ENCODE measurements around the gene PYGB. TPM values are rescaled to one million over a fixed set of nuclear protein-coding genes. Genes with fewer than 3 reads are reported as not detected.

Gene PYGB
- total RNA-seq, 2 donors from 2014 or later = 231 to 261 TPM

GRCh38 chr20:25223765-25224720 lies 23.8 kb upstream of the PYGB start:
- Histone ChIP-seq H3K27me3 (replicated peaks; ENCODE audit: insufficient read depth) (no peaks in the 10 kb centered on the region), H3K4me3 (no peak overlapping the region), H3K9me3 (no peaks in the 10 kb centered on the region), H3K36me3 (no peaks in the 10 kb centered on the region), H3K4me1 (replicated peaks) (peaks cover 39% of the 10 kb centered on the region), H3K27ac (no peak overlapping the region)
- no peak for TF ChIP-seq POLR2AphosphoS5 (IDR thresholded peaks at IDR 0.05)
- TF ChIP-seq, protein P1, sequence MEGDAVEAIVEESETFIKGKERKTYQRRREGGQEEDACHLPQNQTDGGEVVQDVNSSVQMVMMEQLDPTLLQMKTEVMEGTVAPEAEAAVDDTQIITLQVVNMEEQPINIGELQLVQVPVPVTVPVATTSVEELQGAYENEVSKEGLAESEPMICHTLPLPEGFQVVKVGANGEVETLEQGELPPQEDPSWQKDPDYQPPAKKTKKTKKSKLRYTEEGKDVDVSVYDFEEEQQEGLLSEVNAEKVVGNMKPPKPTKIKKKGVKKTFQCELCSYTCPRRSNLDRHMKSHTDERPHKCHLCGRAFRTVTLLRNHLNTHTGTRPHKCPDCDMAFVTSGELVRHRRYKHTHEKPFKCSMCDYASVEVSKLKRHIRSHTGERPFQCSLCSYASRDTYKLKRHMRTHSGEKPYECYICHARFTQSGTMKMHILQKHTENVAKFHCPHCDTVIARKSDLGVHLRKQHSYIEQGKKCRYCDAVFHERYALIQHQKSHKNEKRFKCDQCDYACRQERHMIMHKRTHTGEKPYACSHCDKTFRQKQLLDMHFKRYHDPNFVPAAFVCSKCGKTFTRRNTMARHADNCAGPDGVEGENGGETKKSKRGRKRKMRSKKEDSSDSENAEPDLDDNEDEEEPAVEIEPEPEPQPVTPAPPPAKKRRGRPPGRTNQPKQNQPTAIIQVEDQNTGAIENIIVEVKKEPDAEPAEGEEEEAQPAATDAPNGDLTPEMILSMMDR (IDR thresholded peaks at IDR 0.05) = no peak
- TF ChIP-seq POLR2A (IDR thresholded peaks at IDR 0.05) = no peak
- DNase-seq (ENCODE audit: low spot score) = no peak
- intact Hi-C loops (cut with DNase I) = no loop called here
- 91% methylated on average over 24 of the region's 24 CpGs for WGBS

- no peak for TF ChIP-seq POLR2AphosphoS5 (IDR thresholded peaks at IDR 0.05)
- no peak for TF ChIP-seq POLR2A (IDR thresholded peaks at IDR 0.05)
- TF ChIP-seq, protein P1 (IDR thresholded peaks at IDR 0.05) = no peak
- H3K27me3 ChIP-seq (replicated peaks; ENCODE audit: insufficient read depth) = no peaks in the 10 kb centered on the region
- intact Hi-C loops (cut with DNase I) = no loop called here
- H3K4me1 ChIP-seq (replicated peaks) = peaks cover 37% of the 10 kb centered on the region
- 97% methylated on average over 15 of the region's 16 CpGs for WGBS
- H3K9me3 ChIP-seq = no peaks in the 10 kb centered on the region
- no peak for DNase-seq (ENCODE audit: low spot score)
- no peak overlapping the region for H3K4me3 ChIP-seq
- peak overlapping the region in 1 of 2 donors; percentile 79 for H3K27ac ChIP-seq
- no peaks in the 10 kb centered on the region for H3K36me3 ChIP-seq
Observed at GRCh38 chr20:25224941-25225340, 22.9 kb upstream of the PYGB start.

GRCh38 chr20:25225642-25226432 lies 22.0 kb upstream of the PYGB start:
- Histone ChIP-seq H3K9me3 (no peaks in the 10 kb centered on the region), H3K4me1 (replicated peaks) (peaks cover 28% of the 10 kb centered on the region), H3K27ac (peak overlapping the region; percentile 66 to 79), H3K4me3 (no peak overlapping the region), H3K36me3 (no peaks in the 10 kb centered on the region), H3K27me3 (replicated peaks; ENCODE audit: insufficient read depth) (no peaks in the 10 kb centered on the region)
- no peak for DNase-seq (ENCODE audit: low spot score)
- no peak for TF ChIP-seq POLR2A (IDR thresholded peaks at IDR 0.05)
- TF ChIP-seq POLR2AphosphoS5 (IDR thresholded peaks at IDR 0.05) = no peak
- 80% methylated on average over 11 of the region's 16 CpGs for WGBS
- intact Hi-C loops (cut with DNase I) = no loop called here

DNA sequence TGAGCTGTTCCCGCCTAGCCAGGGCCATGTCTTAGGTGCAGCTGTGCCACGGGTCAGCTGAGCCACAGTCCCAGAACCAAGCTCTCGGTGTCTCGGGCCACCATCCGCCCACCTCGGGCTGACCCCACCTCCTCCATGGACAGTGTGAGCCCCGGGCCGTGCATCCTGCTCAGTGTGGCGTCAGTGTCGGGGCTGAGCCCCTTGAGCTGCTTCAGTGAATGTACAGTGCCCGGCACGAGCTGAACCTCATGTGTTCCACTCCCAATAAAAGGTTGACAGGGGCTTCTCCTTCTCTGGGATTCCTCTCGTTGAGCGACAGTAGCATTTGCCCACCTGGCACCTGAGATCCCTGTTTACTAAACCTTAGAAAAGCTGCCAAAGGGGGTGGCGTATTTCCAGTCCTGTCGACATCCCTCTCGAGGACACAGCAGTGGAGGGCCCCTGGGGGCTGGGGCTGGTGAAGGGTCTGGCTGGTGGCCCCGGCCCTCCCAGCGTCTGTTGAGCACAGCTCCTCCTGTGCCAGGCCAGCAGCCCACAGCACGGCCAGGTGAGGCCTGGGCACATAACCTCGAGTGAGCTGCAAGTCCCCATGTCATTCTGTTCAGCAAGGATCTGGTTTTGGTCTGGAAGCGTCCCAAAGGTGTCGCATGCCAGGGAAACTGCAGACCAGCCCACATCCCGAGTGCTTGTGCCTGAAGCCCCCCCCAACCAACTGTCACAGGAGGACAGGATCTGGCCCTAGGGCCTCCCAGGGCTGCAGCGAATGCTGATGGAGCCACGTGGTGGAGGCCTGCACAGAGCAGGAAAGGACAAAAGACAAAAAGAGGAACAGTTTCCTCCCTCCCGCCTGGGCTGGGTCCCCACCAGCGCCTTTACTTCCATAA lies 21.2 kb upstream of the PYGB start:
- H3K27ac ChIP-seq = peak overlapping the region; percentile 66 to 79
- DNase-seq (ENCODE audit: low spot score) = peak; percentile 51
- peaks cover 23% of the 10 kb centered on the region for H3K4me1 ChIP-seq (replicated peaks)
- TF ChIP-seq, protein P1 (IDR thresholded peaks at IDR 0.05) = no peak
- TF ChIP-seq POLR2AphosphoS5 (IDR thresholded peaks at IDR 0.05) (no peak), POLR2A (IDR thresholded peaks at IDR 0.05) (no peak)
- H3K27me3 ChIP-seq (replicated peaks; ENCODE audit: insufficient read depth) = no peaks in the 10 kb centered on the region
- H3K36me3 ChIP-seq = no peaks in the 10 kb centered on the region
- no peak overlapping the region for H3K4me3 ChIP-seq
- 46% methylated on average over 28 of the region's 28 CpGs for WGBS
- no peaks in the 10 kb centered on the region for H3K9me3 ChIP-seq
- intact Hi-C loops (cut with DNase I) = no loop called here

Data from prostate gland (tissue), 2 donors.